GM12891 (cell line): ENCODE data around the gene ZNF236.

Experiments
- PAX5 ChIP-seq: IDR thresholded peaks from 2 replicates; pipeline ENCODE4 v1.6.1; 2011; ENCODE audit warnings: low read length, moderate library complexity, mild to moderate bottlenecking; ENCODE audit not compliant: insufficient read depth, severe bottlenecking
- POLR2A ChIP-seq: IDR thresholded peaks from 2 replicates; pipeline ENCODE4 v1.6.1; 2011; ENCODE audit warnings: low read depth, low read length, control low read depth
- POLR2AphosphoS5 ChIP-seq: IDR thresholded peaks from 2 replicates; pipeline ENCODE4 v1.6.1; 2011; ENCODE audit warnings: low read depth, low read length, control low read depth
- POU2F2 ChIP-seq: IDR thresholded peaks from 2 replicates; pipeline ENCODE4 v1.6.1; 2011; ENCODE audit warnings: low read depth, mild to moderate bottlenecking, control low read depth, low read length, moderate library complexity
- TAF1 ChIP-seq: IDR thresholded peaks from 2 replicates; pipeline ENCODE4 v1.6.1; 2011; ENCODE audit warnings: low read depth, low read length, control low read depth

DNA sequence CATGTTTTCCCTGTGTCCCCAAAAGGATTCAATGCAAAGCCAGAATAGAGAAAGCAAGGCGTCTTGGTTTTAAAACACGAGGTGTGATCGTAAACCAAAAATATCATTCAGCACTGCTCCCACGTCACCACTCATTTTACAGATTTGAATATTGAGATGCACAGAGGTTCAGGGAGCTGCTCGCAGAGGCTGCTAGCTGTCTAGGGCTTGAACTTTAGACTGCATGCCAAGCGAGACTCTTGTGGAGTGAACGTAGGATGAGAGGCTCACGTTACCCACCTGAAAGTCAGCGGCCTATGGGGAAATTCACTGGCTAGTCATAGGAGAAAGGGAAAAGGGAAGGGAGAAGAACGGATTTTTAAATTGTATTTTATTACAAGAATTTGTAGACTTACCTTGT is 180.1 kb downstream of the ZNF236 start:
- TF ChIP-seq POLR2A (no peak), POLR2AphosphoS5 (no peak), TAF1 (no peak), PAX5 (no peak), POU2F2 (no peak)
